ENCODE results near the gene HIVEP3.

HIVEP3 gene

GRCh38 chr1:41864471-41865040 lies 54.2 kb downstream of the HIVEP3 start:
- no peak for DNase-seq
- H3K27me3 Mint-ChIP-seq: peaks cover 4% of the 10 kb centered on the region
- H3K9me3 Mint-ChIP-seq: no peaks in the 10 kb centered on the region
- no peak overlapping the region for H3K27ac Mint-ChIP-seq
- peaks cover 9% of the 10 kb centered on the region for H3K36me3 Mint-ChIP-seq
- peaks cover 51% of the 10 kb centered on the region for H3K4me1 Mint-ChIP-seq
- no peak overlapping the region for H3K4me3 Mint-ChIP-seq
- CTCF ChIA-PET: interaction anchor here (1.3 to 3.9 kb wide), 4 partner anchors 28 to 349 kb away, joined by 5 to 22 read pairs (median 8); no protein-coding TSS in a partner anchor

GRCh38 chr1:41863718-41864117 lies 55.0 kb downstream of the HIVEP3 start:
- H3K9me3 Mint-ChIP-seq: no peaks in the 10 kb centered on the region
- no peak for DNase-seq
- CTCF ChIA-PET: interaction anchor here (0.8 to 3.9 kb wide), 5 partner anchors 27 to 290 kb away, joined by 3 to 22 read pairs (median 6); no protein-coding TSS in a partner anchor
- peaks cover 9% of the 10 kb centered on the region for H3K36me3 Mint-ChIP-seq
- H3K4me3 Mint-ChIP-seq: no peak overlapping the region
- peaks cover 4% of the 10 kb centered on the region for H3K27me3 Mint-ChIP-seq
- H3K27ac Mint-ChIP-seq: no peak overlapping the region
- H3K4me1 Mint-ChIP-seq: peaks cover 44% of the 10 kb centered on the region

GRCh38 chr1:41862384-41863221 lies 56.1 kb downstream of the HIVEP3 start:
- Mint-ChIP-seq H3K4me1 (peaks cover 33% of the 10 kb centered on the region), H3K4me3 (no peak overlapping the region), H3K27ac (peak overlapping the region; percentile 58), H3K36me3 (peaks cover 11% of the 10 kb centered on the region), H3K27me3 (peaks cover 4% of the 10 kb centered on the region), H3K9me3 (no peaks in the 10 kb centered on the region)
- CTCF ChIA-PET: interaction anchor here (0.8 to 3.9 kb wide), 7 partner anchors 28 to 346 kb away, joined by 3 to 22 read pairs (median 4); no protein-coding TSS in a partner anchor
- peak; percentile 49 for DNase-seq

- H3K9me3 Mint-ChIP-seq: no peaks in the 10 kb centered on the region
- peak overlapping the region; percentile 58 for H3K27ac Mint-ChIP-seq
- peaks cover 4% of the 10 kb centered on the region for H3K27me3 Mint-ChIP-seq
- H3K4me3 Mint-ChIP-seq: no peak overlapping the region
- H3K36me3 Mint-ChIP-seq: peaks cover 13% of the 10 kb centered on the region
- peaks cover 36% of the 10 kb centered on the region for H3K4me1 Mint-ChIP-seq
- no peak for DNase-seq
- CTCF ChIA-PET: interaction anchor here (1.0 to 3.9 kb wide), 6 partner anchors 30 to 346 kb away, joined by 3 to 22 read pairs (median 4); no protein-coding TSS in a partner anchor
These were observed 57.0 kb downstream of the HIVEP3 start for GRCh38 chr1:41861535-41862383.

- no peaks in the 10 kb centered on the region for H3K27me3 Mint-ChIP-seq
- no peak for DNase-seq
- H3K4me3 Mint-ChIP-seq: no peak overlapping the region
- CTCF ChIA-PET: interaction anchor here (1.1 to 3.9 kb wide), 2 partner anchors 31 to 174 kb away, joined by 3 to 11 read pairs; no protein-coding TSS in a partner anchor
- H3K4me1 Mint-ChIP-seq: peaks cover 36% of the 10 kb centered on the region
- H3K36me3 Mint-ChIP-seq: peaks cover 15% of the 10 kb centered on the region
- no peaks in the 10 kb centered on the region for H3K9me3 Mint-ChIP-seq
- H3K27ac Mint-ChIP-seq: no peak overlapping the region
These were observed 58.0 kb downstream of the HIVEP3 start for GRCh38 chr1:41860771-41861170.

GRCh38 chr1:41860214-41860613 lies 58.5 kb downstream of the HIVEP3 start:
- no peak for DNase-seq
- no peak overlapping the region for H3K27ac Mint-ChIP-seq
- no peak overlapping the region for H3K4me3 Mint-ChIP-seq
- H3K27me3 Mint-ChIP-seq: no peaks in the 10 kb centered on the region
- H3K4me1 Mint-ChIP-seq: peaks cover 36% of the 10 kb centered on the region
- peaks cover 18% of the 10 kb centered on the region for H3K36me3 Mint-ChIP-seq
- peaks cover 3% of the 10 kb centered on the region for H3K9me3 Mint-ChIP-seq
- CTCF ChIA-PET: interaction anchor here (3.9 kb wide), 1 partner anchor 32 kb away, joined by 11 read pairs; no protein-coding TSS in a partner anchor

GRCh38 chr1:41859686-41860085 lies 59.0 kb downstream of the HIVEP3 start:
- CTCF ChIA-PET: no interaction called here
- H3K36me3 Mint-ChIP-seq: peaks cover 18% of the 10 kb centered on the region
- peaks cover 3% of the 10 kb centered on the region for H3K9me3 Mint-ChIP-seq
- DNase-seq: no peak
- peaks cover 36% of the 10 kb centered on the region for H3K4me1 Mint-ChIP-seq
- no peaks in the 10 kb centered on the region for H3K27me3 Mint-ChIP-seq
- H3K4me3 Mint-ChIP-seq: no peak overlapping the region
- no peak overlapping the region for H3K27ac Mint-ChIP-seq

- Mint-ChIP-seq H3K4me3 (no peak overlapping the region), H3K4me1 (peaks cover 14% of the 10 kb centered on the region), H3K9me3 (peaks cover 3% of the 10 kb centered on the region), H3K36me3 (peaks cover 17% of the 10 kb centered on the region), H3K27me3 (peaks cover 4% of the 10 kb centered on the region), H3K27ac (no peak overlapping the region)
- CTCF ChIA-PET: no interaction called here
- no peak for DNase-seq
These were observed 61.8 kb downstream of the HIVEP3 start for GRCh38 chr1:41856944-41857285.

GRCh38 chr1:41856151-41856943 lies 62.4 kb downstream of the HIVEP3 start:
- CTCF ChIA-PET: no interaction called here
- H3K27ac Mint-ChIP-seq: no peak overlapping the region
- H3K4me1 Mint-ChIP-seq: peaks cover 9% of the 10 kb centered on the region
- peaks cover 4% of the 10 kb centered on the region for H3K27me3 Mint-ChIP-seq
- DNase-seq: no peak
- H3K36me3 Mint-ChIP-seq: peaks cover 14% of the 10 kb centered on the region
- H3K9me3 Mint-ChIP-seq: peaks cover 3% of the 10 kb centered on the region
- no peak overlapping the region for H3K4me3 Mint-ChIP-seq

- DNase-seq: no peak
- Mint-ChIP-seq H3K4me3 (no peak overlapping the region), H3K27ac (no peak overlapping the region), H3K27me3 (peaks cover 4% of the 10 kb centered on the region), H3K4me1 (peaks cover 9% of the 10 kb centered on the region), H3K9me3 (peaks cover 3% of the 10 kb centered on the region), H3K36me3 (peaks cover 16% of the 10 kb centered on the region)
- CTCF ChIA-PET: no interaction called here
These were observed 63.0 kb downstream of the HIVEP3 start for GRCh38 chr1:41855713-41856112.

- CTCF ChIA-PET: no interaction called here
- H3K27me3 Mint-ChIP-seq: peaks cover 4% of the 10 kb centered on the region
These were observed 64.8 kb downstream of the HIVEP3 start for GRCh38 chr1:41853907-41854306.

GRCh38 chr1:41852091-41852490 lies 66.6 kb downstream of the HIVEP3 start:
- H3K27me3 Mint-ChIP-seq: peaks cover 7% of the 10 kb centered on the region
- peaks cover 16% of the 10 kb centered on the region for H3K36me3 Mint-ChIP-seq
- peaks cover 3% of the 10 kb centered on the region for H3K9me3 Mint-ChIP-seq
- no peak overlapping the region for H3K4me3 Mint-ChIP-seq
- CTCF ChIA-PET: no interaction called here
- no peak overlapping the region for H3K27ac Mint-ChIP-seq
- DNase-seq: no peak
- H3K4me1 Mint-ChIP-seq: peaks cover 15% of the 10 kb centered on the region

More at GRCh38 chr1:41853907-41854306, 64.8 kb downstream of the HIVEP3 start:
- Mint-ChIP-seq H3K4me3 (no peak overlapping the region), H3K4me1 (peaks cover 19% of the 10 kb centered on the region), H3K9me3 (peaks cover 3% of the 10 kb centered on the region), H3K36me3 (peaks cover 16% of the 10 kb centered on the region), H3K27ac (no peak overlapping the region)
- DNase-seq: no peak

GRCh38 chr1:41851589-41851988 lies 67.1 kb downstream of the HIVEP3 start:
- Mint-ChIP-seq H3K4me1 (peaks cover 16% of the 10 kb centered on the region), H3K27ac (no peak overlapping the region), H3K9me3 (peaks cover 3% of the 10 kb centered on the region), H3K4me3 (no peak overlapping the region), H3K27me3 (peaks cover 7% of the 10 kb centered on the region), H3K36me3 (peaks cover 19% of the 10 kb centered on the region)
- CTCF ChIA-PET: no interaction called here
- DNase-seq: no peak

Measured in activated naive CD4-positive, alpha-beta T cell treated with anti-CD3 and anti-CD28 coated beads, Interleukin-2, amount 10 ng/mL, durations not matched to agents 7 days and 5 days (primary cell).